Measurements from ENCODE around the gene KIF3B. TPM values are rescaled to one million over a fixed set of nuclear protein-coding genes. Genes with fewer than 3 reads are reported as not detected.

Gene KIF3B
- total and polyA plus RNA-seq, 2 donors (not counting 1 experiment from before 2014, with no cell fraction given), result 27.6 to 35.6 TPM

- DNase-seq (ENCODE audit: low read depth in 2 of 2), result no peak
- no peak overlapping the region for H2AFZ ChIP-seq (ENCODE audit: low read length)
- no peak overlapping the region for H3K9ac ChIP-seq (ENCODE audit: insufficient read depth, low read length)
- H3K79me2 ChIP-seq (ENCODE audit: control insufficient read depth, insufficient read depth, low read length), result no peaks in the 10 kb centered on the region
- no peaks in the 10 kb centered on the region for H3K4me1 ChIP-seq (ENCODE audit: control insufficient read depth, extremely low read depth, insufficient read depth, low read length)
- no peaks in the 10 kb centered on the region for H3K9me3 ChIP-seq (ENCODE audit: control insufficient read depth, insufficient read depth, low read depth, low read length)
- H3K27me3 ChIP-seq (ENCODE audit: control insufficient read depth, insufficient read depth, low read length), result no peaks in the 10 kb centered on the region
- H3K36me3 ChIP-seq (ENCODE audit: control insufficient read depth, insufficient read depth, low read length), result peaks cover 14% of the 10 kb centered on the region
- no peak overlapping the region for H3K27ac ChIP-seq (ENCODE audit: insufficient read depth, low read length)
- TF ChIP-seq CTCF (conservative IDR thresholded peaks at IDR 0.05 in 1 of 2, IDR thresholded peaks at IDR 0.05 in 1 of 2; ENCODE audit: low read depth in 1 of 2, low read length in 2 of 2) (no peak), EZH2 (IDR thresholded peaks at IDR 0.05; ENCODE audit: low read length, missing control alignments) (no peak)
- no peak overlapping the region for H3K4me2 ChIP-seq (ENCODE audit: extremely low read depth, insufficient read depth, low read length)
- H4K20me1 ChIP-seq (ENCODE audit: control insufficient read depth, extremely low read depth, insufficient read depth, low read length), result no peaks in the 10 kb centered on the region
- no peak overlapping the region for H3K4me3 ChIP-seq (replicated peaks in 1 of 4; ENCODE audit: control extremely low read depth in 1 of 4, insufficient read depth in 1 of 4, low read depth in 3 of 4, low read length in 4 of 4)
These were observed 48.2 kb upstream of the KIF3B start for GRCh38 chr20:32229251-32229747.

GRCh38 chr20:32230707-32231106 lies 46.7 kb upstream of the KIF3B start:
- peaks cover 21% of the 10 kb centered on the region for H3K36me3 ChIP-seq (ENCODE audit: control insufficient read depth, insufficient read depth, low read length)
- no peak overlapping the region for H3K9ac ChIP-seq (ENCODE audit: insufficient read depth, low read length)
- H2AFZ ChIP-seq (ENCODE audit: low read length), result no peak overlapping the region
- H3K79me2 ChIP-seq (ENCODE audit: control insufficient read depth, insufficient read depth, low read length), result no peaks in the 10 kb centered on the region
- H3K4me1 ChIP-seq (ENCODE audit: control insufficient read depth, extremely low read depth, insufficient read depth, low read length), result no peaks in the 10 kb centered on the region
- DNase-seq (ENCODE audit: low read depth in 2 of 2), result no peak
- no peaks in the 10 kb centered on the region for H3K27me3 ChIP-seq (ENCODE audit: control insufficient read depth, insufficient read depth, low read length)
- no peak overlapping the region for H3K4me3 ChIP-seq (replicated peaks in 1 of 4; ENCODE audit: control extremely low read depth in 1 of 4, insufficient read depth in 1 of 4, low read depth in 3 of 4, low read length in 4 of 4)
- no peaks in the 10 kb centered on the region for H3K9me3 ChIP-seq (ENCODE audit: control insufficient read depth, insufficient read depth, low read depth, low read length)
- no peak overlapping the region for H3K4me2 ChIP-seq (ENCODE audit: extremely low read depth, insufficient read depth, low read length)
- H4K20me1 ChIP-seq (ENCODE audit: control insufficient read depth, extremely low read depth, insufficient read depth, low read length), result no peaks in the 10 kb centered on the region
- no peak overlapping the region for H3K27ac ChIP-seq (ENCODE audit: insufficient read depth, low read length)
- TF ChIP-seq EZH2 (IDR thresholded peaks at IDR 0.05; ENCODE audit: low read length, missing control alignments), result no peak
- TF ChIP-seq CTCF (conservative IDR thresholded peaks at IDR 0.05 in 1 of 2, IDR thresholded peaks at IDR 0.05 in 1 of 2; ENCODE audit: low read depth in 1 of 2, low read length in 2 of 2), result no peak

- DNase-seq (ENCODE audit: low read depth in 2 of 2), result no peak
- no peak overlapping the region for H3K9ac ChIP-seq (ENCODE audit: insufficient read depth, low read length)
- no peak overlapping the region for H3K4me2 ChIP-seq (ENCODE audit: extremely low read depth, insufficient read depth, low read length)
- TF ChIP-seq CTCF (conservative IDR thresholded peaks at IDR 0.05 in 1 of 2, IDR thresholded peaks at IDR 0.05 in 1 of 2; ENCODE audit: low read depth in 1 of 2, low read length in 2 of 2) (no peak), EZH2 (IDR thresholded peaks at IDR 0.05; ENCODE audit: low read length, missing control alignments) (no peak)
- H3K36me3 ChIP-seq (ENCODE audit: control insufficient read depth, insufficient read depth, low read length), result peaks cover 21% of the 10 kb centered on the region
- no peaks in the 10 kb centered on the region for H3K4me1 ChIP-seq (ENCODE audit: control insufficient read depth, extremely low read depth, insufficient read depth, low read length)
- H2AFZ ChIP-seq (ENCODE audit: low read length), result no peak overlapping the region
- no peak overlapping the region for H3K27ac ChIP-seq (ENCODE audit: insufficient read depth, low read length)
- H3K79me2 ChIP-seq (ENCODE audit: control insufficient read depth, insufficient read depth, low read length), result no peaks in the 10 kb centered on the region
- no peaks in the 10 kb centered on the region for H4K20me1 ChIP-seq (ENCODE audit: control insufficient read depth, extremely low read depth, insufficient read depth, low read length)
- no peak overlapping the region for H3K4me3 ChIP-seq (replicated peaks in 1 of 4; ENCODE audit: control extremely low read depth in 1 of 4, insufficient read depth in 1 of 4, low read depth in 3 of 4, low read length in 4 of 4)
- H3K9me3 ChIP-seq (ENCODE audit: control insufficient read depth, insufficient read depth, low read depth, low read length), result no peaks in the 10 kb centered on the region
- no peaks in the 10 kb centered on the region for H3K27me3 ChIP-seq (ENCODE audit: control insufficient read depth, insufficient read depth, low read length)
These were observed 46.2 kb upstream of the KIF3B start for GRCh38 chr20:32231245-32231644.

Data from fibroblast of lung (primary cell).